ENCODE results near the gene SLC10A6. TPM values are rescaled to one million over a fixed set of nuclear protein-coding genes. Genes with fewer than 3 reads are reported as not detected.

The SLC10A6 gene
- not detected for total RNA-seq

- H3K27ac Mint-ChIP-seq, result no peak within 1 kb of the TSS
- CTCF ChIA-PET, result no interaction called here
- no peaks in the 10 kb centered on the region for H3K36me3 Mint-ChIP-seq
- ATAC-seq (no peak), DNase-seq (no peak)
- no peaks in the 10 kb centered on the region for H3K4me1 Mint-ChIP-seq
- no peak within 1 kb of the TSS for H3K4me3 Mint-ChIP-seq
- no peaks in the 10 kb centered on the region for H3K9me3 Mint-ChIP-seq (ENCODE audit: low read depth)
- no peaks in the 10 kb centered on the region for H3K27me3 Mint-ChIP-seq
Measured at GRCh38 chr4:86848732-86849619, at the start of gene SLC10A6. Gene SLC10A6, minus strand, starts transcription at chr4:86849384. Its CDS starts 269 bp downstream, at chr4:86849115.

GRCh38 chr4:86898562-86898961 lies 49.4 kb upstream of the SLC10A6 start:
- CTCF ChIA-PET, result interaction anchor here (0.8 kb wide), 1 partner anchor 1075 kb away, joined by 3 read pairs; no protein-coding TSS in a partner anchor
- DNase-seq (peak; percentile 29), ATAC-seq (no peak)
- Mint-ChIP-seq H3K9me3 (ENCODE audit: low read depth) (no peaks in the 10 kb centered on the region), H3K36me3 (no peaks in the 10 kb centered on the region), H3K4me1 (peaks cover under 1% of the 10 kb centered on the region), H3K27ac (no peak overlapping the region), H3K4me3 (no peak overlapping the region), H3K27me3 (peaks cover 10% of the 10 kb centered on the region)

GRCh38 chr4:86896596-86896995 lies 47.4 kb upstream of the SLC10A6 start:
- Mint-ChIP-seq H3K36me3 (no peaks in the 10 kb centered on the region), H3K9me3 (ENCODE audit: low read depth) (no peaks in the 10 kb centered on the region), H3K27ac (no peak overlapping the region), H3K4me3 (no peak overlapping the region), H3K4me1 (peaks cover 6% of the 10 kb centered on the region), H3K27me3 (peaks cover 10% of the 10 kb centered on the region)
- DNase-seq (no peak), ATAC-seq (no peak)
- CTCF ChIA-PET, result interaction anchor here (0.8 to 1.4 kb wide), 3 partner anchors 397 to 401 kb away, joined by 3 to 11 read pairs (median 3); no protein-coding TSS in a partner anchor

- DNase-seq, result no peak
- Mint-ChIP-seq H3K9me3 (ENCODE audit: low read depth) (no peaks in the 10 kb centered on the region), H3K36me3 (no peaks in the 10 kb centered on the region), H3K27ac (no peak overlapping the region), H3K27me3 (peaks cover 17% of the 10 kb centered on the region), H3K4me1 (peaks cover 9% of the 10 kb centered on the region), H3K4me3 (no peak overlapping the region)
- CTCF ChIA-PET, result interaction anchor here (0.9 to 2.2 kb wide), 4 partner anchors 397 to 401 kb away, joined by 3 to 12 read pairs (median 10); no protein-coding TSS in a partner anchor
- peak; percentile 51 for ATAC-seq
Measured at GRCh38 chr4:86895692-86896488, 46.7 kb upstream of the SLC10A6 start.

- no peaks in the 10 kb centered on the region for H3K9me3 Mint-ChIP-seq (ENCODE audit: low read depth)
- H3K36me3 Mint-ChIP-seq, result no peaks in the 10 kb centered on the region
- CTCF ChIA-PET, result interaction anchor here (0.6 to 2.2 kb wide), 4 partner anchors 373 to 400 kb away, joined by 3 to 12 read pairs (median 10); no protein-coding TSS in a partner anchor
Measured at GRCh38 chr4:86894455-86894854, 45.3 kb upstream of the SLC10A6 start.

GRCh38 chr4:86893136-86893535 lies 44.0 kb upstream of the SLC10A6 start:
- no peak for DNase-seq
- no peak overlapping the region for H3K4me3 Mint-ChIP-seq
- no peaks in the 10 kb centered on the region for H3K9me3 Mint-ChIP-seq (ENCODE audit: low read depth)
- peaks cover 9% of the 10 kb centered on the region for H3K4me1 Mint-ChIP-seq
- no peak overlapping the region for H3K27ac Mint-ChIP-seq
- CTCF ChIA-PET, result interaction anchor here (0.7 to 2.0 kb wide), 3 partner anchors 10 to 397 kb away, joined by 3 to 10 read pairs (median 5); no protein-coding TSS in a partner anchor
- peaks cover 23% of the 10 kb centered on the region for H3K27me3 Mint-ChIP-seq
- no peaks in the 10 kb centered on the region for H3K36me3 Mint-ChIP-seq
- no peak for ATAC-seq

More at GRCh38 chr4:86894455-86894854, 45.3 kb upstream of the SLC10A6 start:
- DNase-seq (no peak), ATAC-seq (no peak)
- Mint-ChIP-seq H3K4me1 (peaks cover 9% of the 10 kb centered on the region), H3K27ac (no peak overlapping the region), H3K27me3 (peaks cover 23% of the 10 kb centered on the region), H3K4me3 (no peak overlapping the region)

GRCh38 chr4:86892636-86892960 lies 43.4 kb upstream of the SLC10A6 start:
- H3K27me3 Mint-ChIP-seq, result peaks cover 23% of the 10 kb centered on the region
- H3K36me3 Mint-ChIP-seq, result no peaks in the 10 kb centered on the region
- DNase-seq (no peak), ATAC-seq (peak; percentile 26)
- CTCF ChIA-PET, result interaction anchor here (1.6 to 2.0 kb wide), 2 partner anchors 10 to 396 kb away, joined by 5 to 10 read pairs; no protein-coding TSS in a partner anchor
- peaks cover 9% of the 10 kb centered on the region for H3K4me1 Mint-ChIP-seq
- no peak overlapping the region for H3K27ac Mint-ChIP-seq
- no peaks in the 10 kb centered on the region for H3K9me3 Mint-ChIP-seq (ENCODE audit: low read depth)
- H3K4me3 Mint-ChIP-seq, result peak overlapping the region; percentile 60

- H3K36me3 Mint-ChIP-seq, result no peaks in the 10 kb centered on the region
- H3K4me3 Mint-ChIP-seq, result peak within 1 kb of the TSS; percentile 67
- peak; percentile 82 for ATAC-seq
- CTCF ChIA-PET, result interaction anchor here (1.6 to 2.0 kb wide), 2 partner anchors 11 to 396 kb away, joined by 5 to 10 read pairs; no protein-coding TSS in a partner anchor
- peaks cover 23% of the 10 kb centered on the region for H3K27me3 Mint-ChIP-seq
- peak; percentile 46 for DNase-seq
- H3K4me1 Mint-ChIP-seq, result peaks cover 9% of the 10 kb centered on the region
- H3K27ac Mint-ChIP-seq, result no peak within 1 kb of the TSS
- no peaks in the 10 kb centered on the region for H3K9me3 Mint-ChIP-seq (ENCODE audit: low read depth)
Measured at GRCh38 chr4:86891762-86892635, 42.8 kb upstream of the SLC10A6 start, which contains the start of gene C4orf36. Gene C4orf36, minus strand, starts transcription at chr4:86892422. Its CDS starts 902 bp downstream, at chr4:86891520.

GRCh38 chr4:86890790-86891189 lies 41.6 kb upstream of the SLC10A6 start:
- DNase-seq (no peak), ATAC-seq (no peak)
- H3K4me1 Mint-ChIP-seq, result peaks cover 9% of the 10 kb centered on the region
- no peak overlapping the region for H3K27ac Mint-ChIP-seq
- no peaks in the 10 kb centered on the region for H3K36me3 Mint-ChIP-seq
- no peaks in the 10 kb centered on the region for H3K9me3 Mint-ChIP-seq (ENCODE audit: low read depth)
- H3K4me3 Mint-ChIP-seq, result peak overlapping the region; percentile 67
- H3K27me3 Mint-ChIP-seq, result peaks cover 23% of the 10 kb centered on the region
- CTCF ChIA-PET, result no interaction called here

GRCh38 chr4:86879641-86880040 lies 30.5 kb upstream of the SLC10A6 start:
- CTCF ChIA-PET, result no interaction called here
- DNase-seq (no peak), ATAC-seq (no peak)
- H3K27ac Mint-ChIP-seq, result no peak overlapping the region
- H3K27me3 Mint-ChIP-seq, result peaks cover 3% of the 10 kb centered on the region
- no peaks in the 10 kb centered on the region for H3K4me1 Mint-ChIP-seq
- H3K4me3 Mint-ChIP-seq, result no peak overlapping the region
- H3K36me3 Mint-ChIP-seq, result no peaks in the 10 kb centered on the region
- peaks cover 5% of the 10 kb centered on the region for H3K9me3 Mint-ChIP-seq (ENCODE audit: low read depth)

- DNase-seq (no peak), ATAC-seq (no peak)
- Mint-ChIP-seq H3K27ac (no peak overlapping the region), H3K4me1 (no peaks in the 10 kb centered on the region), H3K36me3 (no peaks in the 10 kb centered on the region), H3K9me3 (ENCODE audit: low read depth) (peaks cover 5% of the 10 kb centered on the region), H3K4me3 (no peak overlapping the region), H3K27me3 (peaks cover 3% of the 10 kb centered on the region)
- CTCF ChIA-PET, result no interaction called here
Measured at GRCh38 chr4:86878640-86879039, 29.5 kb upstream of the SLC10A6 start.

GRCh38 chr4:86876894-86877685 lies 27.9 kb upstream of the SLC10A6 start:
- Mint-ChIP-seq H3K9me3 (ENCODE audit: low read depth) (peaks cover 5% of the 10 kb centered on the region), H3K4me1 (no peaks in the 10 kb centered on the region), H3K4me3 (no peak overlapping the region), H3K27me3 (peaks cover 3% of the 10 kb centered on the region), H3K27ac (no peak overlapping the region), H3K36me3 (no peaks in the 10 kb centered on the region)
- CTCF ChIA-PET, result no interaction called here
- ATAC-seq (no peak), DNase-seq (no peak)

Data from activated CD8-positive, alpha-beta memory T cell treated with anti-CD3 and anti-CD28 coated beads, Interleukin-2, amount 10 ng/mL, durations not matched to agents 7 days and 5 days (primary cell).